Measurements from ENCODE around the gene BAK1. TPM values are rescaled to one million over a fixed set of nuclear protein-coding genes. Genes with fewer than 3 reads are reported as not detected.

Gene BAK1
- total and polyA plus RNA-seq, 2 of the 13 experiments (the other 11 are each of a cell fraction or from before 2014, with no cell fraction given), result 15.0 to 23.8 TPM

DNA sequence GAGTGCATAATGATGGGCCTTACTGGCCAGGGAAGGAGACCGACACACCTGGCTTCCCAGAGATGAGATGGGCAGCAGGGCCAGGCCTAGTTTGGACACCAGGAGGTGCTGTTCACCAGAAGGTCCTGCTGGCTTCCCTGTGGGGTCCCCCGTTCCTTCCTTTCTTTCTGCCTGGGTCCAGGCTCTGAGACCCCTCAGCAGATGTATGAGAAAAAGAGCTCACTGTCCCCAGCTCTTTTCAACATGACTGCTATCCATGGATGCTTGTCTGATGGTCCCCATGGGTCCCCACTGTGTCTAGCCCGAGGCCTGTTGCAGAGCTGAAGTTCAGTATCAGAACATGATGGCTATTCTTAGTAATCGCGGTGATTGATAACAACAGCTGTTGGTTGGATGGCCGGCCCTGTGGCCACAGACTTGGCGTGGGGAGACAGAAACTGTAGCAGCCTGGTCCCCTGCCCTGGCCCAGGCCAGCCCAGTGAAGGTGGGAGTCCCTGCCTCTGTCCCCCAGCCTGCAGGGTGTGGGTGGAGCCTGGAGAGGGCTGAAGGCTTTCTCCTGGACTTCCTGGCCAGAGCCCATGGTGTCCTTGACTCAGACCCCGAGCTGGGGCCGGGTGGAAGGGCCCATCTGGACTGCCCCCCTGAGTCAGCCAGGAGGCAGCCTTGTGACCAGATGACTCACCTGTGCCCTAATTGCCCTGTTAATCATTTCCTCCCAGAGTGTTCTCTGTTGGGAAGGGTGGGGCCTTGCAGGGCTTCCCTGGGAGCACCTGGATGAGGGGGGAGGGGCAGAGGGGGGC lies 9.9 kb upstream of the BAK1 start (continued):
- TF ChIP-seq, protein P1, sequence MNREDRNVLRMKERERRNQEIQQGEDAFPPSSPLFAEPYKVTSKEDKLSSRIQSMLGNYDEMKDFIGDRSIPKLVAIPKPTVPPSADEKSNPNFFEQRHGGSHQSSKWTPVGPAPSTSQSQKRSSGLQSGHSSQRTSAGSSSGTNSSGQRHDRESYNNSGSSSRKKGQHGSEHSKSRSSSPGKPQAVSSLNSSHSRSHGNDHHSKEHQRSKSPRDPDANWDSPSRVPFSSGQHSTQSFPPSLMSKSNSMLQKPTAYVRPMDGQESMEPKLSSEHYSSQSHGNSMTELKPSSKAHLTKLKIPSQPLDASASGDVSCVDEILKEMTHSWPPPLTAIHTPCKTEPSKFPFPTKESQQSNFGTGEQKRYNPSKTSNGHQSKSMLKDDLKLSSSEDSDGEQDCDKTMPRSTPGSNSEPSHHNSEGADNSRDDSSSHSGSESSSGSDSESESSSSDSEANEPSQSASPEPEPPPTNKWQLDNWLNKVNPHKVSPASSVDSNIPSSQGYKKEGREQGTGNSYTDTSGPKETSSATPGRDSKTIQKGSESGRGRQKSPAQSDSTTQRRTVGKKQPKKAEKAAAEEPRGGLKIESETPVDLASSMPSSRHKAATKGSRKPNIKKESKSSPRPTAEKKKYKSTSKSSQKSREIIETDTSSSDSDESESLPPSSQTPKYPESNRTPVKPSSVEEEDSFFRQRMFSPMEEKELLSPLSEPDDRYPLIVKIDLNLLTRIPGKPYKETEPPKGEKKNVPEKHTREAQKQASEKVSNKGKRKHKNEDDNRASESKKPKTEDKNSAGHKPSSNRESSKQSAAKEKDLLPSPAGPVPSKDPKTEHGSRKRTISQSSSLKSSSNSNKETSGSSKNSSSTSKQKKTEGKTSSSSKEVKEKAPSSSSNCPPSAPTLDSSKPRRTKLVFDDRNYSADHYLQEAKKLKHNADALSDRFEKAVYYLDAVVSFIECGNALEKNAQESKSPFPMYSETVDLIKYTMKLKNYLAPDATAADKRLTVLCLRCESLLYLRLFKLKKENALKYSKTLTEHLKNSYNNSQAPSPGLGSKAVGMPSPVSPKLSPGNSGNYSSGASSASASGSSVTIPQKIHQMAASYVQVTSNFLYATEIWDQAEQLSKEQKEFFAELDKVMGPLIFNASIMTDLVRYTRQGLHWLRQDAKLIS (CRISPR knock-in tag; IDR thresholded peaks at IDR 0.05), result no peak
- TF ChIP-seq ZNF616 (CRISPR knock-in tag; IDR thresholded peaks at IDR 0.05; ENCODE audit: low read depth), result no peak; the same call in 1 of the 2 replicates
- no peak for TF ChIP-seq ZKSCAN5 (CRISPR knock-in tag; IDR thresholded peaks at IDR 0.05)
- TF ChIP-seq, protein P2, sequence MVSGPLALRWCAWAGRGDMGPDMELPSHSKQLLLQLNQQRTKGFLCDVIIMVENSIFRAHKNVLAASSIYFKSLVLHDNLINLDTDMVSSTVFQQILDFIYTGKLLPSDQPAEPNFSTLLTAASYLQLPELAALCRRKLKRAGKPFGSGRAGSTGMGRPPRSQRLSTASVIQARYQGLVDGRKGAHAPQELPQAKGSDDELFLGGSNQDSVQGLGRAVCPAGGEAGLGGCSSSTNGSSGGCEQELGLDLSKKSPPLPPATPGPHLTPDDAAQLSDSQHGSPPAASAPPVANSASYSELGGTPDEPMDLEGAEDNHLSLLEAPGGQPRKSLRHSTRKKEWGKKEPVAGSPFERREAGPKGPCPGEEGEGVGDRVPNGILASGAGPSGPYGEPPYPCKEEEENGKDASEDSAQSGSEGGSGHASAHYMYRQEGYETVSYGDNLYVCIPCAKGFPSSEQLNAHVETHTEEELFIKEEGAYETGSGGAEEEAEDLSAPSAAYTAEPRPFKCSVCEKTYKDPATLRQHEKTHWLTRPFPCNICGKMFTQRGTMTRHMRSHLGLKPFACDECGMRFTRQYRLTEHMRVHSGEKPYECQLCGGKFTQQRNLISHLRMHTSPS (CRISPR knock-in tag; IDR thresholded peaks at IDR 0.05; ENCODE audit: low read depth), result no peak; the same call in 1 of the 2 replicates
- TF ChIP-seq, protein P3, sequence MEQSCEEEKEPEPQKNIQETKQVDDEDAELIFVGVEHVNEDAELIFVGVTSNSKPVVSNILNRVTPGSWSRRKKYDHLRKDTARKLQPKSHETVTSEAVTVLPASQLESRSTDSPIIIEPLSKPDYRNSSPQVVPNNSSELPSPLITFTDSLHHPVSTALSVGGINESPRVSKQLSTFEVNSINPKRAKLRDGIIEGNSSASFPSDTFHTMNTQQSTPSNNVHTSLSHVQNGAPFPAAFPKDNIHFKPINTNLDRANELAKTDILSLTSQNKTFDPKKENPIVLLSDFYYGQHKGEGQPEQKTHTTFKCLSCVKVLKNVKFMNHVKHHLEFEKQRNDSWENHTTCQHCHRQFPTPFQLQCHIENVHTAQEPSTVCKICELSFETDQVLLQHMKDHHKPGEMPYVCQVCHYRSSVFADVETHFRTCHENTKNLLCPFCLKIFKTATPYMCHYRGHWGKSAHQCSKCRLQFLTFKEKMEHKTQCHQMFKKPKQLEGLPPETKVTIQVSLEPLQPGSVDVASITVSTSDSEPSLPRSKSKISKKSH (CRISPR knock-in tag; IDR thresholded peaks at IDR 0.05; ENCODE audit: borderline replicate concordance), result no peak
- peak; percentile 13; the same call in 1 of the 2 replicates for TF ChIP-seq BRD4 (CRISPR knock-in tag; IDR thresholded peaks at IDR 0.05)
- TF ChIP-seq, protein P4, sequence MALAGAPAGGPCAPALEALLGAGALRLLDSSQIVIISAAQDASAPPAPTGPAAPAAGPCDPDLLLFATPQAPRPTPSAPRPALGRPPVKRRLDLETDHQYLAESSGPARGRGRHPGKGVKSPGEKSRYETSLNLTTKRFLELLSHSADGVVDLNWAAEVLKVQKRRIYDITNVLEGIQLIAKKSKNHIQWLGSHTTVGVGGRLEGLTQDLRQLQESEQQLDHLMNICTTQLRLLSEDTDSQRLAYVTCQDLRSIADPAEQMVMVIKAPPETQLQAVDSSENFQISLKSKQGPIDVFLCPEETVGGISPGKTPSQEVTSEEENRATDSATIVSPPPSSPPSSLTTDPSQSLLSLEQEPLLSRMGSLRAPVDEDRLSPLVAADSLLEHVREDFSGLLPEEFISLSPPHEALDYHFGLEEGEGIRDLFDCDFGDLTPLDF (CRISPR knock-in tag; IDR thresholded peaks at IDR 0.05), result no peak
- TF ChIP-seq ETV5 (CRISPR knock-in tag; IDR thresholded peaks at IDR 0.05; ENCODE audit: borderline replicate concordance), result peak; percentile 87; the same call in 1 of the 2 replicates
- 0 out of 2 replicates have a peak, but pooled peaks have one; percentile 51 for TF ChIP-seq MTF2 (CRISPR knock-in tag; IDR thresholded peaks at IDR 0.05; ENCODE audit: borderline replicate concordance)
- TF ChIP-seq RAD51 (IDR thresholded peaks at IDR 0.05; ENCODE audit: borderline replicate concordance), result no peak
- TF ChIP-seq ZNF546 (CRISPR knock-in tag; conservative IDR thresholded peaks at IDR 0.05), result no peak
- peak; percentile 95 for TF ChIP-seq MIXL1 (CRISPR knock-in tag; IDR thresholded peaks at IDR 0.05)
- no peak for TF ChIP-seq TBL1XR1 (IDR thresholded peaks at IDR 0.05; ENCODE audit: borderline replicate concordance, low read length, partially characterized antibody)
- no peak for TF ChIP-seq ZNF326 (CRISPR knock-in tag; IDR thresholded peaks at IDR 0.05; ENCODE audit: borderline replicate concordance)
- peak; percentile 68; the same call in 1 of the 2 replicates for TF ChIP-seq BRCA1 (CRISPR knock-in tag; IDR thresholded peaks at IDR 0.05)
- no peak for TF ChIP-seq HOXA9 (CRISPR knock-in tag; IDR thresholded peaks at IDR 0.05; ENCODE audit: borderline replicate concordance)
- TF ChIP-seq, protein P5, sequence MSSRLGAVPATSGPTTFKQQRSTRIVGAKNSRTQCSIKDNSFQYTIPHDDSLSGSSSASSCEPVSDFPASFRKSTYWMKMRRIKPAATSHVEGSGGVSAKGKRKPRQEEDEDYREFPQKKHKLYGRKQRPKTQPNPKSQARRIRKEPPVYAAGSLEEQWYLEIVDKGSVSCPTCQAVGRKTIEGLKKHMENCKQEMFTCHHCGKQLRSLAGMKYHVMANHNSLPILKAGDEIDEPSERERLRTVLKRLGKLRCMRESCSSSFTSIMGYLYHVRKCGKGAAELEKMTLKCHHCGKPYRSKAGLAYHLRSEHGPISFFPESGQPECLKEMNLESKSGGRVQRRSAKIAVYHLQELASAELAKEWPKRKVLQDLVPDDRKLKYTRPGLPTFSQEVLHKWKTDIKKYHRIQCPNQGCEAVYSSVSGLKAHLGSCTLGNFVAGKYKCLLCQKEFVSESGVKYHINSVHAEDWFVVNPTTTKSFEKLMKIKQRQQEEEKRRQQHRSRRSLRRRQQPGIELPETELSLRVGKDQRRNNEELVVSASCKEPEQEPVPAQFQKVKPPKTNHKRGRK (CRISPR knock-in tag; IDR thresholded peaks at IDR 0.05), result 0 out of 2 replicates have a peak, but pooled peaks have one; percentile 33
- TF ChIP-seq NFKBIZ (CRISPR knock-in tag; IDR thresholded peaks at IDR 0.05), result no peak; the same call in 1 of the 2 replicates
- 0 out of 2 replicates have a peak, but pooled peaks have one; percentile 26 for TF ChIP-seq ZSCAN25 (CRISPR knock-in tag; IDR thresholded peaks at IDR 0.05)

Data from HepG2 (cell line).